ENCODE measurements around the gene AK5. TPM values are rescaled to one million over a fixed set of nuclear protein-coding genes. Genes with fewer than 3 reads are reported as not detected.

The AK5 gene
- total and polyA plus RNA-seq, 2 experiments from 2014 or later, result 8.8 to 12.2 TPM

GRCh38 chr1:77300566-77300965 is 18.7 kb downstream of the AK5 start (continued):
- TF ChIP-seq ZNF462 (CRISPR knock-in tag; IDR thresholded peaks at IDR 0.05), result no peak
- TF ChIP-seq ZNF114 (CRISPR knock-in tag; IDR thresholded peaks at IDR 0.05), result no peak
- TF ChIP-seq STAT1 (IDR thresholded peaks at IDR 0.05; ENCODE audit: unreplicated experiment), result no peak
- no peak for TF ChIP-seq CTCF (conservative IDR thresholded peaks at IDR 0.05; ENCODE audit: low read depth in 2 of 2)
- no peak for TF ChIP-seq EZH2 (IDR thresholded peaks at IDR 0.05; ENCODE audit: low read depth, unreplicated experiment)

GRCh38 chr1:77303387-77303786 is 21.6 kb downstream of the AK5 start:
- no peak overlapping the region for H3K4me3 Mint-ChIP-seq
- no peaks in the 10 kb centered on the region for H3K36me3 Mint-ChIP-seq (ENCODE audit: low read depth)
- Histone ChIP-seq H3K9me2 (ENCODE audit: insufficient read depth) (no peaks in the 10 kb centered on the region), H3K27me3 (ENCODE audit: insufficient read depth) (no peaks in the 10 kb centered on the region), H3F3A (replicated peaks; ENCODE audit: low read depth) (no peaks in the 10 kb centered on the region), H3K4me3 (no peak overlapping the region), H3K36me3 (ENCODE audit: insufficient read depth) (no peaks in the 10 kb centered on the region), H3K4me1 (ENCODE audit: insufficient read depth) (no peaks in the 10 kb centered on the region), H3K4me2 (no peak overlapping the region), H3K27ac (ENCODE audit: low read depth) (no peak overlapping the region), H4K20me1 (replicated peaks; ENCODE audit: insufficient read depth) (no peaks in the 10 kb centered on the region), H2AFZ (no peak overlapping the region), H3K79me2 (replicated peaks; ENCODE audit: insufficient read depth) (no peaks in the 10 kb centered on the region)
- H3K27ac Mint-ChIP-seq, result no peak overlapping the region
- H3K27me3 Mint-ChIP-seq (ENCODE audit: insufficient read depth, low read depth, poor library complexity), result no peaks in the 10 kb centered on the region
- no peaks in the 10 kb centered on the region; the same call in 2 of the 3 replicates for H3K9me3 Mint-ChIP-seq
- ATAC-seq (no peak), DNase-seq (ENCODE audit: low spot score) (no peak)
- no peaks in the 10 kb centered on the region for H3K4me1 Mint-ChIP-seq
- TF ChIP-seq EZH2 (IDR thresholded peaks at IDR 0.05; ENCODE audit: low read depth, unreplicated experiment) (no peak), NANOG (IDR thresholded peaks at IDR 0.05; ENCODE audit: borderline replicate concordance) (no peak), CREB1 (CRISPR knock-in tag; IDR thresholded peaks at IDR 0.05; ENCODE audit: low read depth) (no peak), JUNB (IDR thresholded peaks at IDR 0.05; ENCODE audit: unreplicated experiment) (no peak), REST (IDR thresholded peaks at IDR 0.05; ENCODE audit: unreplicated experiment) (no peak), ZNF114 (CRISPR knock-in tag; IDR thresholded peaks at IDR 0.05) (no peak), ZNF331 (CRISPR knock-in tag; IDR thresholded peaks at IDR 0.05; ENCODE audit: low read depth) (no peak)
- TF ChIP-seq, protein P1, sequence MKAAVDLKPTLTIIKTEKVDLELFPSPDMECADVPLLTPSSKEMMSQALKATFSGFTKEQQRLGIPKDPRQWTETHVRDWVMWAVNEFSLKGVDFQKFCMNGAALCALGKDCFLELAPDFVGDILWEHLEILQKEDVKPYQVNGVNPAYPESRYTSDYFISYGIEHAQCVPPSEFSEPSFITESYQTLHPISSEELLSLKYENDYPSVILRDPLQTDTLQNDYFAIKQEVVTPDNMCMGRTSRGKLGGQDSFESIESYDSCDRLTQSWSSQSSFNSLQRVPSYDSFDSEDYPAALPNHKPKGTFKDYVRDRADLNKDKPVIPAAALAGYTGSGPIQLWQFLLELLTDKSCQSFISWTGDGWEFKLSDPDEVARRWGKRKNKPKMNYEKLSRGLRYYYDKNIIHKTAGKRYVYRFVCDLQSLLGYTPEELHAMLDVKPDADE (IDR thresholded peaks at IDR 0.05), result no peak

Data from GM23338 (cell line).